Measurements from ENCODE around the gene YPEL5. TPM values are rescaled to one million over a fixed set of nuclear protein-coding genes. Genes with fewer than 3 reads are reported as not detected.
"Not testable (repeated sequence)": the region's sequence is repeated elsewhere in the genome, so short reads cannot be mapped to it uniquely, and the experiment has no call there.

Gene YPEL5
- total RNA-seq, 1 donor from 2014 or later, result 63.6 TPM

GRCh38 chr2:30106543-30106942 lies 40.3 kb upstream of the YPEL5 start:
- no peak for DNase-seq (ENCODE audit: low spot score, unreplicated experiment)
- no peaks in the 10 kb centered on the region for H3K9me3 Mint-ChIP-seq (ENCODE audit: low read depth)
- peaks cover 1% of the 10 kb centered on the region for H3K4me1 Mint-ChIP-seq (ENCODE audit: low read depth)
- H3K27ac Mint-ChIP-seq, result no peak overlapping the region
- no peak overlapping the region for H3K4me3 Mint-ChIP-seq (ENCODE audit: low read depth)
- no peaks in the 10 kb centered on the region for H3K36me3 Mint-ChIP-seq (ENCODE audit: insufficient read depth)
- no peaks in the 10 kb centered on the region for H3K27me3 Mint-ChIP-seq
- no peak for TF ChIP-seq CTCF (IDR thresholded peaks at IDR 0.05; ENCODE audit: unreplicated experiment)

GRCh38 chr2:30108192-30108591 lies 38.6 kb upstream of the YPEL5 start:
- Mint-ChIP-seq H3K4me1 (ENCODE audit: low read depth) (peaks cover 1% of the 10 kb centered on the region), H3K9me3 (ENCODE audit: low read depth) (no peaks in the 10 kb centered on the region), H3K27ac (no peak overlapping the region), H3K36me3 (ENCODE audit: insufficient read depth) (no peaks in the 10 kb centered on the region), H3K27me3 (no peaks in the 10 kb centered on the region), H3K4me3 (ENCODE audit: low read depth) (no peak overlapping the region)
- no peak for TF ChIP-seq CTCF (IDR thresholded peaks at IDR 0.05; ENCODE audit: unreplicated experiment)
- DNase-seq (ENCODE audit: low spot score, unreplicated experiment), result no peak

- no peak for TF ChIP-seq CTCF (IDR thresholded peaks at IDR 0.05; ENCODE audit: unreplicated experiment)
- Mint-ChIP-seq H3K4me3 (ENCODE audit: low read depth) (no peak overlapping the region), H3K9me3 (ENCODE audit: low read depth) (no peaks in the 10 kb centered on the region), H3K27ac (no peak overlapping the region), H3K36me3 (ENCODE audit: insufficient read depth) (no peaks in the 10 kb centered on the region), H3K27me3 (no peaks in the 10 kb centered on the region), H3K4me1 (ENCODE audit: low read depth) (peaks cover 4% of the 10 kb centered on the region)
- DNase-seq (ENCODE audit: low spot score, unreplicated experiment), result no peak
Observed at GRCh38 chr2:30108851-30109250, 38.0 kb upstream of the YPEL5 start.

GRCh38 chr2:30109856-30110255 lies 37.0 kb upstream of the YPEL5 start:
- no peak for TF ChIP-seq CTCF (IDR thresholded peaks at IDR 0.05; ENCODE audit: unreplicated experiment)
- Mint-ChIP-seq H3K36me3 (ENCODE audit: insufficient read depth) (no peaks in the 10 kb centered on the region), H3K4me3 (ENCODE audit: low read depth) (no peak overlapping the region), H3K9me3 (ENCODE audit: low read depth) (no peaks in the 10 kb centered on the region), H3K27ac (no peak overlapping the region), H3K4me1 (ENCODE audit: low read depth) (peaks cover 7% of the 10 kb centered on the region), H3K27me3 (no peaks in the 10 kb centered on the region)
- no peak for DNase-seq (ENCODE audit: low spot score, unreplicated experiment)

GRCh38 chr2:30110773-30111172 lies 36.0 kb upstream of the YPEL5 start:
- no peaks in the 10 kb centered on the region for H3K36me3 Mint-ChIP-seq (ENCODE audit: insufficient read depth)
- H3K4me3 Mint-ChIP-seq (ENCODE audit: low read depth), result no peak overlapping the region
- H3K9me3 Mint-ChIP-seq (ENCODE audit: low read depth), result no peaks in the 10 kb centered on the region
- DNase-seq (ENCODE audit: low spot score, unreplicated experiment), result no peak
- peaks cover 10% of the 10 kb centered on the region for H3K4me1 Mint-ChIP-seq (ENCODE audit: low read depth)
- no peak overlapping the region for H3K27ac Mint-ChIP-seq
- TF ChIP-seq CTCF (IDR thresholded peaks at IDR 0.05; ENCODE audit: unreplicated experiment), result no peak
- H3K27me3 Mint-ChIP-seq, result peaks cover 4% of the 10 kb centered on the region

- not testable (repeated sequence) for H3K36me3 Mint-ChIP-seq (ENCODE audit: insufficient read depth); DNase-seq (ENCODE audit: low spot score, unreplicated experiment); H3K27ac Mint-ChIP-seq; H3K4me3 Mint-ChIP-seq (ENCODE audit: low read depth); H3K27me3 Mint-ChIP-seq; H3K9me3 Mint-ChIP-seq (ENCODE audit: low read depth)
- peaks cover 10% of the 10 kb centered on the region for H3K4me1 Mint-ChIP-seq (ENCODE audit: low read depth)
Observed at GRCh38 chr2:30111186-30111585, 35.6 kb upstream of the YPEL5 start.
